RWPE1 (cell line): ENCODE measurements around the gene SLU7.

Source experiments
- CTCF ChIA-PET: fragments of 350-600 bp; sonication (Branson Sonifier 250); formaldehyde crosslinking; extraction: SDS; loops from one replicate; lab custom pipeline; 2021; lab: Yijun Ruan, JAX
- POLR2A ChIA-PET: fragments of 400-600 bp; formaldehyde crosslinking; extraction: SDS; loops from one replicate; lab custom pipeline; 2020; ENCODE audit warnings: antibody characterized with exemption; ENCODE audit not compliant: low non-redundant PET; lab: Yijun Ruan, JAX
- DNase-seq: peaks from one replicate; pipeline ENCODE4 v3.0.0; 2012; ENCODE audit warnings: low spot score
- H3K27ac ChIP-seq: fragments of 450-650 bp; 2 replicates; pipeline ENCODE4 v1.5.1; 2017
- TF ChIP-seq, protein P1 (sequence below): fragments of 450-650 bp; conservative IDR thresholded peaks from 2 replicates; pipeline ENCODE4 v1.5.1; 2017; ENCODE audit warnings: low read depth, mild to moderate bottlenecking

Gene SLU7

DNA sequence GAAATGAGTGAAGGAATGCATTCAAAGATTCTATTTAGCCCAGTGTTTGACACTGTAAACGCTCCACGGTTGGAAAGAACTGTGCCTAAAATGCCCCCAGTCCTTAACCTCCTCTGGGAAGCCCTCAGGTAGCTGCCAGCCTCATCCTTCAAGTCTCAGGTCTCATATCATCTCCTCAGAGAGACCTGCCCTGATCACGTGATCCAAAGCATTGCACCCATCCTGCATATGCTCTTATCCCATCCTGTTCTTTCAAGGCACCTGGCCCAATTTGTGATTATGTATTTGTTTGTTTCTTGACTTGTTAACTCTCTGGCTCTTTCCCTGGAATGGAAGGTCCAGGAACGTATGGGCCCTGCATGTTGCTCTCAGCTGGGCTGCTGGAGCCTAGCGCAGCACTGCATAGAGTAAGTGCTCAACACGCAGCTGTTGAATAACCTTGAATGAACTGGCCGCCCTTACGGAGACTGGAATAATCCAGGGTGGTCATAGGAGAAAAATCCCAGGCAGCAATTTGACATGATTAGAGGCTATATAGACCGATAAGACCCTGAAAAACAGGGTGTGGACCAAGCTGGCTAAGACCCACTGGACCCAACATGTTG, 57.2 kb downstream of the SLU7 start:
- TF ChIP-seq, protein P1, sequence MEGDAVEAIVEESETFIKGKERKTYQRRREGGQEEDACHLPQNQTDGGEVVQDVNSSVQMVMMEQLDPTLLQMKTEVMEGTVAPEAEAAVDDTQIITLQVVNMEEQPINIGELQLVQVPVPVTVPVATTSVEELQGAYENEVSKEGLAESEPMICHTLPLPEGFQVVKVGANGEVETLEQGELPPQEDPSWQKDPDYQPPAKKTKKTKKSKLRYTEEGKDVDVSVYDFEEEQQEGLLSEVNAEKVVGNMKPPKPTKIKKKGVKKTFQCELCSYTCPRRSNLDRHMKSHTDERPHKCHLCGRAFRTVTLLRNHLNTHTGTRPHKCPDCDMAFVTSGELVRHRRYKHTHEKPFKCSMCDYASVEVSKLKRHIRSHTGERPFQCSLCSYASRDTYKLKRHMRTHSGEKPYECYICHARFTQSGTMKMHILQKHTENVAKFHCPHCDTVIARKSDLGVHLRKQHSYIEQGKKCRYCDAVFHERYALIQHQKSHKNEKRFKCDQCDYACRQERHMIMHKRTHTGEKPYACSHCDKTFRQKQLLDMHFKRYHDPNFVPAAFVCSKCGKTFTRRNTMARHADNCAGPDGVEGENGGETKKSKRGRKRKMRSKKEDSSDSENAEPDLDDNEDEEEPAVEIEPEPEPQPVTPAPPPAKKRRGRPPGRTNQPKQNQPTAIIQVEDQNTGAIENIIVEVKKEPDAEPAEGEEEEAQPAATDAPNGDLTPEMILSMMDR, result no peak
- no peak overlapping the region for H3K27ac ChIP-seq
- POLR2A ChIA-PET, result no interaction called here
- DNase-seq, result no peak
- CTCF ChIA-PET, result interaction anchor here (2.5 kb wide), 1 partner anchor 16 kb away, joined by 13 read pairs; no protein-coding TSS in a partner anchor

DNA sequence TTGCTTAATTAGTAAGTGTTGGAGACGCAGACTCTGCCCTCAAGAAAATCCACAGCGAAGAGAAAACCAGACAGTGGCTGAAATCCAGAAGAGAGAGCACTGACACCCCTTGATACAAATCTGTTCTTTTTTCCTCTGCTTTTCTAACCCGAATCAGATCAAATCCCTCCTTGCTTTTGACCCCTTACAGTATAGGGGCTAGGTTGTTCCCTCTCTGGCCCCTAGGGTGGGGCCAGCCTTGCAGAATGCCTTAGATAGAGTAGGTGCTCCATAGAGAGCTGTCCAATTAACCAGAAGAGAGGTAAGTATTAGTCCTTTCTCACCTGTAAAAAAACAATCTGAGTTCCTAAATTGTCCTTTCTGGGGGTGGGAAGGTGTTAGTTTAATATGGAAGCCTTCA, 58.6 kb downstream of the SLU7 start:
- ChIA-PET CTCF (interaction anchor here (0.5 to 2.5 kb wide), 4 partner anchors 15 to 339 kb away, joined by 3 to 13 read pairs (median 4); no protein-coding TSS in a partner anchor), POLR2A (no interaction called here)
- H3K27ac ChIP-seq, result no peak overlapping the region
- DNase-seq, result no peak
- TF ChIP-seq, protein P1, result no peak

DNA sequence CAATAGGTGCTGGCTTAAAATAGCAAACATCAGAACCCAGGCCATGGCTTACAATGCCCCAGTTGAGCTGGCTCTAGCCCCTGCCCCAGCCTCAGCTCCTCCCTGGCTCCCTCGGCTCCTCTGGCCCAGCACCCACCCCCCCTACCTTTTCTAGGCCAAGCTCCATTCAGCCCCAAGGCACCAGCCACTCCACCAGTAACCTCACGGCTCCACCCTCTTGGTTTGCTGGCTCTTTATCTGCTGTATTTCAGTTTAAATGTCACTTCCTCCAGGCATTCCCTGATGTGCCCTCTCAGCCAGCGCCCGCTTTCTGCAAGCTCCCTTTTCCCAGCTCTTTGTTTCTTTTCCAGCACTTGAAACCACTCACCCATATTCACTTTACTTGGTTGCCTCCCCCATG, 59.1 kb downstream of the SLU7 start:
- H3K27ac ChIP-seq, result peak overlapping the region; percentile 7; the same call in 1 of the 2 replicates
- DNase-seq, result no peak
- ChIA-PET CTCF (interaction anchor here (0.5 to 2.5 kb wide), 3 partner anchors 15 to 338 kb away, joined by 3 to 13 read pairs (median 4); no protein-coding TSS in a partner anchor), POLR2A (no interaction called here)
- TF ChIP-seq, protein P1, result no peak

DNA sequence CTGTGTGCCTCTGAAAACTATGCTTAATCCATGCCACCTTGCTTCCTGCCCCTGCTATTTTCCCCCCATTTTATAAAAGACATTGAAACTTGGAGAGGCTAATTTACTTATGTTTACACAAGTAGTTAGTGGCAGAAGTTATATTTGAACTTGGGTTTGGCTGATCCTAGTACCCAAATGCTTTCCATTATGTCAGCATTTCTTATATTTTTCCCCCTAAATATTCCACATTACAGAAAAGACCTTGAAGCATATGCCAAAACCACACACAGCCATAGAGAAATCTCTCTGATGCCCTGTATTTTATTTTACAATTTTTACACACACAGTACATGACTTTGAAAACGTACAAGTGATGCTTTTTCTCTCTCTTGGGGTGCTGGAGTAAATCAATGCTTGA, 59.6 kb downstream of the SLU7 start:
- no peak overlapping the region for H3K27ac ChIP-seq
- CTCF ChIA-PET, result interaction anchor here (1.3 to 2.5 kb wide), 2 partner anchors 14 to 338 kb away, joined by 4 to 13 read pairs; no protein-coding TSS in a partner anchor
- POLR2A ChIA-PET, result no interaction called here
- DNase-seq, result no peak
- TF ChIP-seq, protein P1, result no peak

DNA sequence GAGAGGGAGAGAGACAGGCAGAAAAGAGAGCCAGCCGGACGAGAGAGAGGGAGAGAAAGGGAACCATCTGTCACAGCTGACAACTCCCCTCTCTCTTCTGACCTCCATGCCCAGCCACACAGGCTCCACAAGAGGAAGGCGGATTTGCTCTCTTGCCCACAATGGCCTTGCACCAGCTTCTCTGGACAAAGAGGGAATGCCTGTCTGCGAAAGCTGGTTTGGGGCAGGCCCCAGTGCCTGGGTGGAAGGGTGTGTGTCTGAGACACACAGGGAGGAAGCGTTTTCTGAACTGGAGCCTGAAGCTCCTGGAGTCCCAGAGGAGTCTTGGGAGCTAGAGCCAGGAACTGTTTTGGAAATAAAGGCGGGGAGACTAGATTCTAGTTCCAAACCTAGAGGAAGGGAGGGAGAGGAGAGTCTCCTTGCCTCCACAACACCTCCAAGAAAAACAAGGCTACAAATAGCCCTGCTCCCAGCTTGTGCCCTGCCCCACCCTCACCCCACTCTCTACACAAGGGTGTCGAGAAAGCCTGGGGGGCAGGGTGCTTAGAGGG, 60.9 kb downstream of the SLU7 start:
- CTCF ChIA-PET, result interaction anchor here (0.6 to 1.6 kb wide), 3 partner anchors 33 to 188 kb away, joined by 3 to 5 read pairs (median 3); no protein-coding TSS in a partner anchor
- POLR2A ChIA-PET, result no interaction called here
- TF ChIP-seq, protein P1, result no peak
- no peak for DNase-seq
- H3K27ac ChIP-seq, result no peak overlapping the region

DNA sequence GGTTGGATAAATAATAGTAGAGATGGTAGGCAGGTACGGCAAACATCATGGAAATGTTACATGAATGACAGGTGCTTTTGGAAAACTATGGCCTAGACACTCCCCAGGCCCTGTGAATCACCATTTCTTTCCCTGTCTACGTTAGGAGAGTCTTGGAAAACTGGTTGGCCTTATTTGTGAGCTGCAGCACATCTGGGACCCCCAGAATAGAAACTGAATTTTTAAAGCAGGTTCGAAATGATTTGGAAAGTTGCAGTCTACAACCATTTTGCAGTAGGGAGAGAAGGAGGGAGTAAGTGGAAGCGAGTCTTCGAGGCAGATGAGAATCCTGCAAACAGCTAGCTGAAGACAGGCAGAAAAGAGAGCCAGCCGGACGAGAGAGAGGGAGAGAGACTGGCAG, 61.5 kb downstream of the SLU7 start:
- TF ChIP-seq, protein P1, result no peak
- no peak for DNase-seq
- POLR2A ChIA-PET, result no interaction called here
- CTCF ChIA-PET, result interaction anchor here (0.6 to 1.6 kb wide), 2 partner anchors 34 to 188 kb away, joined by 3 read pairs; no protein-coding TSS in a partner anchor
- H3K27ac ChIP-seq, result no peak overlapping the region
